Superior temporal gyrus (tissue), 1 donor: ENCODE data around the gene MYO9B.

Experiments used
- DNase-seq: peaks from one replicate; pipeline ENCODE4 v3.0.0-alpha.2; 2016; ENCODE audit errors: extremely low spot score

MYO9B gene

GRCh38 chr19:17242431-17243208, 167.0 kb downstream of the MYO9B start:
- DNase-seq: no peak

GRCh38 chr19:17243211-17243829, 167.7 kb downstream of the MYO9B start:
- no peak for DNase-seq

DNA sequence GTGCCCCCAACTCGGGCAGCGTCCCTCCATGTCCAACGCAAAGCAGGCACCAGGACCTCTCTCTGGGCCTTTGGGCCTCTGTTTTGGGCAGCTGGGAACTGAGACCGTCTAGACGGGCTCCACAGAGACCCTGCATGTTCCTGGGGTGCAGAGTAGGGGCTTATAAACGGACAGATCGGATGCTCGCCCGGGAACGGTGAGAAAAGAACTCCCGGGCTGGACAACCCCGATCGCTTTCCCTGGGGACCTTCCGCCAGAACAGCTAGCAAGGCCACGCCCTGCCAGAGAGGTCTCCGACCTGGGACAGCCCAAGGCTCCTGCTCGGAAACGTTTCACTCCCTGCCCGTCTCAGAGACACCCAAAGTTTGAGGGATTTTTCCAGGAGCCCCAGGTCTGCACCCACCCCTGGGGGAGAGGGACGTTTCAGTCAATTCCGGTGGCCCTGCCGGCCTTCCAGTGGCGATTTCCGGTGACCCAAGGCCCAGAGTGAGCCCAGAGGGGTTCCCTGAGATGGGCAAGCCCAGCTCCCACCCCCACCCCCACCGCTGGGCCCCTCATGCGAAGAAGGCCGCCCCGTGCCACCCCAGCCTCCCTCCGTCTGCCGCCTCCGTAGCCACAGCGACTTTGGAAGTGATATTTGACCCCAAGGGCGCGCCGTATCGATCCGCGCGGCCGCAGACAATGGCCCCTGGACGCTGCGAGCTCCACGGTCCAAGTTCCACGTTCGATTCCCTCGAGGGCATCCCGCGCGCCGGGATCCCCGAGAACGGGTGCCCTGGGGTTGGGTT, 168.4 kb downstream of the MYO9B start:
- DNase-seq: no peak

DNA sequence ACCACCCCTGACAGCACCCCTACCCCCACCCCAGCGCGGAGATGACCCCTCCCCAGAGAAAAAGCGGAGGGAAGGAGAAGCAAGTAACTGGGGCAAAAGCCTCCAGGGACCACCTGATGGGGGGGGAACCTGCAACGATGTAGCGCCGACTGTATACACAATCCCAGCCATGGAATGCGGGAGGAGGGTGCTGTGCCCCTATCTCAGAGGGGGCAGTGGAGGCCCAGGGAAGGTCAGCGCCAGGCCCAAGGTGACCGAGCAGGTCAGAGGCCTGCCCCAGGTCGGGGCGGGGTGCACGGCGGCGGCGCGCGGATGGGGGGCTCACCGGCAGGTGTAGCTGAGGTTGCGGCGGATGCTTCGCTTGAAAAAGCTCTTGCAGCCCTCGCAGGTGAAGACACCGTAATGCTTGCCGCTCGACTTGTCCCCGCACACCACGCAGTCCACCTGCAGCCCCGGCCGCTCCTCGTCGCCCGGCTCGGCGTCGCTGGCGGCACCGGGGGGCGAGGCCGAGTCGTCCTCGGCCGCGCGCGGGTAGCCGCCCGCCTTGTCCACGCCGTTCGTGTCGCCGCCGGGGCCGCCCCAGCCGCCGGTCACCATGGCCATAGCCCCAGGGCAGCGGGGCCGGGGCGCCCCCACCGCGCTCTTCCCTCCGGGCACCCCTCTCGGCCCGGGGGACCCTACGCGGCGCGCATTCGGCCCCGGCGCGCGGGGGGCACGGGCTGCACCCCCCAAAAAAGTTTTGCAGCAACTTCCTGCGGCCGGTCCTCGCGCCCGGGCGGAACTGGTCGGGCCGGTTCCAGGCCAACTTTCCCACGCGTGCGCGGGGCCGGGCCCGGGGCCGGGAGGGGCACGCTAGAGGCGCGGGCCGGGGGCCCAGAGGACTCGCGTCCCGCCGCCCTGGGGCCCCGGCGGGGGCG, 169.3 kb downstream of the MYO9B start:
- no peak for DNase-seq

DNA sequence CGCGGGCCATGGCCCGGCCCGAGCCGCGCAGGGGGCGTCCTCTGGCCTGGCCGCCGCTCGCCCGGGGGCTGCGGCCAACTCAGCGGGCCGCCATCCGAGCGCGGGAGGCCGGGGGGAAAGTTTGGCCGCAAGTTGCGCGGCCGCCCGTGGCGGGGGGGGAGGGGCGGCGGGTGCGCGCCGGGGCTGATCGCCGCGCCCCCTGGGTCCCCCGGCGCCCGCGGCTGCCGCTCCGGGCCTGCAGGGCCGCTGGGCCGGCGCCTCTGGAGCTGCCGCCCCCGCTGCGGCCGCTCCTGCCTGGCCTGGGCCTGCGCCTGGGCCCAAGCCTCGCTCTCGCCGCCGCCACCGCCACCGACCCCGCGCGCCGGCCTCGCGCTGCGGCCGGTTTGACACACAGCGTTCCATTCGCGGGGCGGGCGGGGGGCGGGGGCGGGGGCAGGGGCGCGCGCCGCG, 170.0 kb downstream of the MYO9B start, which contains the start of gene NR2F6:
Gene NR2F6, minus strand, starts transcription at position 385 of the 450 bp plus-strand sequence. CDS start 699 bp downstream, outside the sequence.
- no peak for DNase-seq

DNA sequence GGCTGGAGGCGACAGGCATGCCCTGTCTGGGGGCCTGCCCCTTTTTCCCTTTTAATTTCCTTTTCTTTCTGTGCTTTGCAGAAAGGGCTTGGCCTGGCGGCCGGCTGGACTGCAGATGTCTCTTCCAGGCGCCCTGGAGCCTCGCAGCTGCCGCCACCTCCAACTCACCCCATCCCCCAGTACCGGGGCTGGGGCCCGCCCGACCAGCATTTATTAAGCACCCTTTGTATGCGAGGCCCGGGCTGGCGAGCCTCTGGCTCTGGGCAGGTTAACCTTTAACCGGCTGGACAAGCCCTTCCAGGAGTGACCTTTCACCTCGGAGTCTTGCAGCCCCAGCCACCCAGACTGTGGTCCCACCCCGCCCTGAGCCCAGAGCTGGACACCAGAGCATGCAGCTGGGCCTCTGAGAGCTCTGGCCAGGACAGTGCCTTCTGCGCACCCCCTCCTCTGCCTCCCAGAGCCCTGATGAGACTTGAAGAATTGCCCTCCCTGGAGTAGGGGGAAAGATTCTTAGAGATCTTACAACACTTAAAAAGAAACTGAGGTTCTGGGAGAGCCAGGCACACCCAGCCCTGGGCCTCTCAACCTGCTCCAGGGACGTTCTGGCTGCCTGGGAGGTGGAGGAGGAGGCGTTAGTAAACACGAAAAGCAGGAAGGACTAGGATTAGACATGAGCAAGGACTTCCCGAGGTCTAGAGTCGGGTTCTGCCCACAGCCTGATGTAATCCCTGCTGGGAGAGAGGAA, 171.3 kb downstream of the MYO9B start:
- DNase-seq: no peak

DNA sequence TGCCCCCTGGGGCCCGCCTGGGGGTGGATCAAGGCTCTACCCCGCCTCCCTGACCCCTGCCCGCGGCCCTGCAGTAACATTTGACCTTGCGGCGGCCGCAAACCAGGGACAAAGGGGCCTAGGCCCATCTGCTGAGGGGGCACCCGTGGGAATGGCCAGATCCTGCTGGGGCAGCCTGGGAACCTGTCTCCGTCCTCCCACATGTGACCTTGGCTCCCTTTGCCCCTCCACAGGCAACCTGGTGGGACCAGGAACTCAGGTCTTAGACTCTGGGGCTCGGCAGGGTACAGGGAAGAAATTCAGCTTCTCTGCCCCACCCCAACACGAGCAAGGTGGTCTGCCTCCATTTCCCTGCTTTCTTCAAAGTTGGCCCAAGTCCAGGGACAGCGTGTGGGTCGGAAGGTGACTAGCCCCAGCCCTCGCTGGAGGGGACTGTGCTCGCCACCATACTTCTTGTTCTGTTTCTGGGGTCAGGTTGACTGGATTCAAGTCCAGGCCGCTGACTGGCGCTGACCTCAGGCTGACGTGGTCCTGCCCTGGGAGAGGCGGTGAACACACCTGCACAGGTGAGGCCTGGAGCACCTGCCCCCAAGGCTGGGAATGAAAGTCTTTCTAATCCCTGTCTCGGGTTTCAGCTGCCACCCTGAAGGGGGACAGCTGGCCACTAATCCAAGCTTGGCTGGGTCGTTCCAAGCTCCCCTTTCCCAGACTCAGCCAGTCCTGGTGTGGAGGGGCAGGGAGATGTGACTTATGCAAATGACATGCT, 172.6 kb downstream of the MYO9B start:
- DNase-seq: no peak

DNA sequence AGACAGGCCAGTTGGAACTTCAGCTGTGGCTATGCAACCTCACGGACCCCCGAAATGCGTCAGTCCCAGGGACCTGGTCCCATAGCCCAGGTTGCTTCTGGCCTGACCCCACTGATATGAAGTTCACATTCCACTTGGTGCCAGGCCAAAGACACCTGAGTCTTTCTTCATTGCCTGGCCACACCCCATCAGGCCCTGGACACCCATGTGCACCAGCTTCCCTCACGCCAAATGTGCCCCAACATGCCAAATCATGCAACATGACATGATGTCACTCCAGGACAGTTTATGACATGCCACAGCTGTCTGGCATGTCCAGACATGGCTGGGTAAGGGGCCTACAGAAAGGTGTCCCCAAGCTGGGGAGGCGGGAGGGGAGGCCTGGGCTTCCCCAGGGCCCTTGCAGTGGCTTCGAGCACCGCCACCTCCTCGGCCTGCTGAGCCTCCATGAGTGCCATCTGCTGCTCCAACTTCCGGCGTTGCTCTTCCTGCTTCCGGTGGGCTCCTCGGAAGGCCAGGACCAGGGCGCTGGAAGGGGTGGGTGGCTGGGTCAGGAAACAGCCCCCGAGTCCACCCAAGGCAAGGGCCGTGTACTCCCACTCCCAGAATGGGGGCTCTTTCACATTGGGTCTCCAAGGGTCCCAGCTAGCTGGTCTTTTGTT, 174.4 kb downstream of the MYO9B start:
- DNase-seq: no peak

DNA sequence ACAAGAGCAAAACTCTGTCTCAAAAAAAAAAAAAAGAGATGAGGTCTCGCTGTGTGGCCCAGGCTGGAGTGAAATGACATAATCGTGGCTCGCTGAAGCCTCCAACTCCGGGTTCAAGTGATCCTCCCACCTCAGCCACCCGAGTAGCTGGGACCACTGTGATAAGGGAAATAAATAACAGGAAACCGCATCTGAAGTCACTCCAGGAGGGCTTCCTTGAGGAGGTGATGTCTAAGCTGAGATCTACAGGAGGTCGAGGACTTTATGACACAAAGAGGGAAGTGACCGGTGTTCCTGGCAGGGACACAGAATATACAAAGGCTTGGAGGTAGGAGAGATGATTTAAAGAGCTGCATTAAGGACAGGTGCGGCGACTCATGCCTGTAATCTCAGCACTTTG, 179.1 kb downstream of the MYO9B start:
- no peak for DNase-seq

GRCh38 chr19:17255150-17255621, 179.6 kb downstream of the MYO9B start:
- no peak for DNase-seq

GRCh38 chr19:17256130-17256529, 180.6 kb downstream of the MYO9B start:
- no peak for DNase-seq

GRCh38 chr19:17259118-17259780, 183.7 kb downstream of the MYO9B start:
- no peak for DNase-seq

GRCh38 chr19:17259934-17260333, 184.4 kb downstream of the MYO9B start:
- DNase-seq: no peak

- DNase-seq: peak; percentile 31
Observed at GRCh38 chr19:17260842-17261325, 185.3 kb downstream of the MYO9B start.

DNA sequence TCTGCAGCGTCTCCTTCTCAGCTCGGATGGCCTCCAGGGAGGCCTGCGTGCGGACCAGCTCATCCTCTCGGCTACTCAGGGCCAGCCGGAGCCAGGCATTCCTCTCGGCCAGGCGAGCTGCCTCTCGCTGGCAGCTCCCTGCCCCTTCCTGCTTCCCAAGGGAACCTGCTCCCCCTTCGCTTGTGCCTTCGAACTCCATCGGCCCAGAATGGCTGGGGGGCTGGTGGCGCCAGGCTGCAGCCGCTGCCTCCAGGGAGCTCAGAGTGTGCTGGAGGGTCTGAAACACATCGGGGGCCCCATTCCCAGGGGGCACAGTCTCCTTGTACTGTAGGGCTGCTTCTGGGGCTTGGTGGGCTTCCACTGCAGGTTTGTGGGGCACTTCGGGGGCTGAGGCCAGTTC, 187.0 kb downstream of the MYO9B start:
- no peak for DNase-seq
